GM21717 (cell line): Measurements from ENCODE around the gene FGB.

Source experiments
- ATAC-seq: cut with Tn5 transposase; IDR thresholded peaks from one replicate; pipeline ENCODE4 v1.9.1; 2021; ENCODE audit warnings: mild to moderate bottlenecking, moderate library complexity; ENCODE audit not compliant: unreplicated experiment

FGB gene

GRCh38 chr4:154565704-154566103 is 2.9 kb downstream of the FGB start:
- no peak for ATAC-seq

- ATAC-seq: no peak
These were observed 3.9 kb downstream of the FGB start for GRCh38 chr4:154566639-154567204.

GRCh38 chr4:154569028-154569427 is 6.2 kb downstream of the FGB start:
- ATAC-seq: no peak

GRCh38 chr4:154569584-154569983 is 6.8 kb downstream of the FGB start:
- ATAC-seq: no peak

- no peak for ATAC-seq
These were observed 10.5 kb downstream of the FGB start for GRCh38 chr4:154573190-154573870.

GRCh38 chr4:154574311-154574710 is 11.5 kb downstream of the FGB start:
- ATAC-seq: no peak

GRCh38 chr4:154577324-154577723 is 14.5 kb downstream of the FGB start:
- no peak for ATAC-seq

GRCh38 chr4:154578919-154579318 is 16.1 kb downstream of the FGB start:
- ATAC-seq: no peak

- no peak for ATAC-seq
These were observed 17.1 kb downstream of the FGB start for GRCh38 chr4:154579927-154580326.

- no peak for ATAC-seq
These were observed 19.9 kb downstream of the FGB start for GRCh38 chr4:154582723-154583122.

- no peak for ATAC-seq
These were observed 20.4 kb downstream of the FGB start for GRCh38 chr4:154583230-154583629.

- no peak for ATAC-seq
These were observed 20.9 kb downstream of the FGB start for GRCh38 chr4:154583677-154584076.

- ATAC-seq: no peak
These were observed 21.4 kb downstream of the FGB start for GRCh38 chr4:154584259-154584658.

- ATAC-seq: no peak
These were observed 22.7 kb downstream of the FGB start for GRCh38 chr4:154585369-154586018.

GRCh38 chr4:154586296-154587033 is 23.7 kb downstream of the FGB start:
- ATAC-seq: no peak

GRCh38 chr4:154588198-154588597 is 25.4 kb downstream of the FGB start:
- no peak for ATAC-seq

GRCh38 chr4:154589296-154590197 is 26.7 kb downstream of the FGB start:
- no peak for ATAC-seq

- no peak for ATAC-seq
These were observed 27.7 kb downstream of the FGB start, which contains the start of gene FGA for GRCh38 chr4:154590329-154591006. Gene FGA (minus strand): TSS chr4:154590742. CDS start chr4:154590687, 55 bp downstream.

GRCh38 chr4:154591890-154592289 is 29.1 kb downstream of the FGB start:
- no peak for ATAC-seq

- no peak for ATAC-seq
These were observed 31.1 kb downstream of the FGB start for GRCh38 chr4:154593868-154594267.
